ENCODE results near the gene RNF10. TPM values are rescaled to one million over a fixed set of nuclear protein-coding genes. Genes with fewer than 3 reads are reported as not detected.
"Not testable (repeated sequence)": the region's sequence is repeated elsewhere in the genome, so short reads cannot be mapped to it uniquely, and the experiment has no call there.

The RNF10 gene
- 100 to 1,000 TPM in 3 of 8 experiments, 10 to 100 TPM in 5; 69.1 to 207 (median 90.5) TPM for total RNA-seq

GRCh38 chr12:120534203-120534702 lies at the start of gene RNF10:
RNF10 (plus strand) TSS chr12:120534356; CDS start chr12:120534812, 456 bp downstream.
- Histone ChIP-seq H3K4me3 (peak within 1 kb of the TSS; percentile 64 to 97 (median 85)), H3K27ac (peak within 1 kb of the TSS; percentile 83), H3K4me1 (replicated peaks in 1 of 2) (peaks cover 38 to 45% of the 10 kb centered on the region in 2 donors)
- ATAC-seq (replicated peaks in 6 of 8) = peak; percentile 61 to 91 (median 84)
- 0 to 13% (median 0%) methylated on average over 2 to 23 of the region's 43 CpGs; no CpG with 5 or more reads in 1 of the 10 experiments for WGBS, 10 experiments
- in situ Hi-C loops (cut with MboI; ENCODE audit: low pct_unique_long_range_greater_than_20kb in 2 of 9, low sequenced_read_pairs in 9 of 9, unreplicated experiment in 9 of 9) = no loop called here

- in situ Hi-C loops (cut with MboI; ENCODE audit: low pct_unique_long_range_greater_than_20kb in 2 of 9, low sequenced_read_pairs in 9 of 9, unreplicated experiment in 9 of 9) = no loop called here
- no peak for ATAC-seq (replicated peaks in 6 of 8)
- no peak overlapping the region for H3K27ac ChIP-seq
- H3K4me1 ChIP-seq (replicated peaks in 1 of 2) = peaks cover 0 to 3% of the 10 kb centered on the region in 2 donors
- H3K4me3 ChIP-seq = no peak overlapping the region
- WGBS, 10 experiments = 59 to 100% (median 74%) methylated on average over 1 to 5 of the region's 7 CpGs
Observed at GRCh38 chr12:120485961-120486881, 47.9 kb upstream of the RNF10 start.

GRCh38 chr12:120487552-120487951 lies 46.6 kb upstream of the RNF10 start:
- in situ Hi-C loops (cut with MboI; ENCODE audit: low pct_unique_long_range_greater_than_20kb in 2 of 9, low sequenced_read_pairs in 9 of 9, unreplicated experiment in 9 of 9); H3K27ac ChIP-seq; H3K4me1 ChIP-seq (replicated peaks in 1 of 2); H3K4me3 ChIP-seq: not testable (repeated sequence)
- ATAC-seq (replicated peaks in 6 of 8) = peak in 2 of 8 experiments; percentile 25 to 27
- 50 to 100% (median 71%) methylated on average over 3 to 6 of the region's 7 CpGs; no CpG with 5 or more reads in 5 of the 10 experiments for WGBS, 10 experiments

- H3K4me1 ChIP-seq (replicated peaks in 1 of 2) = peaks cover 0 to 3% of the 10 kb centered on the region in 2 donors
- ATAC-seq (replicated peaks in 6 of 8) = no peak
- no peak overlapping the region for H3K4me3 ChIP-seq
- in situ Hi-C loops (cut with MboI; ENCODE audit: low pct_unique_long_range_greater_than_20kb in 2 of 9, low sequenced_read_pairs in 9 of 9, unreplicated experiment in 9 of 9) = no loop called here
- peak overlapping the region in 1 of 2 donors; percentile 11 for H3K27ac ChIP-seq
- WGBS, 10 experiments = 77 to 100% (median 95%) methylated on average over 1 to 3 of the region's 5 CpGs; no CpG with 5 or more reads in 3 of the 10 experiments
Observed at GRCh38 chr12:120488057-120488640, 46.0 kb upstream of the RNF10 start.

GRCh38 chr12:120489018-120489417 lies 45.1 kb upstream of the RNF10 start:
- no peak overlapping the region for H3K4me3 ChIP-seq
- in situ Hi-C loops (cut with MboI; ENCODE audit: low pct_unique_long_range_greater_than_20kb in 2 of 9, low sequenced_read_pairs in 9 of 9, unreplicated experiment in 9 of 9) = no loop called here
- H3K4me1 ChIP-seq (replicated peaks in 1 of 2) = peaks cover 0 to 3% of the 10 kb centered on the region in 2 donors
- 53 to 100% (median 77%) methylated on average over 1 to 4 of the region's 4 CpGs; no CpG with 5 or more reads in 4 of the 10 experiments for WGBS, 10 experiments
- peak in 3 of 8 experiments; percentile 64 to 71 (median 70) for ATAC-seq (replicated peaks in 6 of 8)
- no peak overlapping the region for H3K27ac ChIP-seq

- 80 to 100% (median 89%) methylated on average over 1 to 5 of the region's 5 CpGs; no CpG with 5 or more reads in 5 of the 10 experiments for WGBS, 10 experiments
- Histone ChIP-seq H3K4me3 (no peak overlapping the region), H3K27ac (no peak overlapping the region), H3K4me1 (replicated peaks in 1 of 2) (peaks cover 3 to 6% of the 10 kb centered on the region in 2 donors)
- in situ Hi-C loops (cut with MboI; ENCODE audit: low pct_unique_long_range_greater_than_20kb in 2 of 9, low sequenced_read_pairs in 9 of 9, unreplicated experiment in 9 of 9) = no loop called here
- peak in 2 of 8 experiments; percentile 82 to 85 for ATAC-seq (replicated peaks in 6 of 8)
Observed at GRCh38 chr12:120490325-120490724, 43.8 kb upstream of the RNF10 start.

- peaks cover 3 to 6% of the 10 kb centered on the region in 2 donors for H3K4me1 ChIP-seq (replicated peaks in 1 of 2)
- no peak for ATAC-seq (replicated peaks in 6 of 8)
- whole genome bisulfite sequencing, 10 experiments = 60 to 100% (median 100%) methylated on average over 1 to 2 of the region's 2 CpGs; no CpG with 5 or more reads in 5 of the 10 experiments
- H3K4me3 ChIP-seq = no peak overlapping the region
- H3K27ac ChIP-seq = no peak overlapping the region
- in situ Hi-C loops (cut with MboI; ENCODE audit: low pct_unique_long_range_greater_than_20kb in 2 of 9, low sequenced_read_pairs in 9 of 9, unreplicated experiment in 9 of 9) = no loop called here
Observed at GRCh38 chr12:120490833-120491512, 43.2 kb upstream of the RNF10 start.

- Histone ChIP-seq H3K4me3 (peak overlapping the region; percentile 56 to 91 (median 78)), H3K4me1 (replicated peaks in 1 of 2) (peaks cover 4 to 19% of the 10 kb centered on the region in 2 donors), H3K27ac (peak overlapping the region in 1 of 2 donors; percentile 35)
- peak in 7 of 8 experiments; percentile 1 to 12 (median 3) for ATAC-seq (replicated peaks in 6 of 8)
- in situ Hi-C loops (cut with MboI; ENCODE audit: low pct_unique_long_range_greater_than_20kb in 2 of 9, low sequenced_read_pairs in 9 of 9, unreplicated experiment in 9 of 9) = no loop called here
- WGBS, 10 experiments = 0 to 36% (median 14%) methylated on average over 2 to 12 of the region's 17 CpGs; no CpG with 5 or more reads in 4 of the 10 experiments
Observed at GRCh38 chr12:120495186-120495730, 38.9 kb upstream of the RNF10 start.

GRCh38 chr12:120495731-120496412 lies 38.3 kb upstream of the RNF10 start, which contains the start of gene DYNLL1:
DYNLL1 (plus strand) TSS chr12:120496113; CDS start chr12:120496422, 309 bp downstream.
- peak within 1 kb of the TSS; percentile 56 to 90 for H3K27ac ChIP-seq
- peak; percentile 90 to 96 (median 94) for ATAC-seq (replicated peaks in 6 of 8)
- peak within 1 kb of the TSS; percentile 56 to 91 (median 78) for H3K4me3 ChIP-seq
- 0% methylated on average over 1 to 5 of the region's 53 CpGs; no CpG with 5 or more reads in 8 of the 10 experiments for WGBS, 10 experiments
- in situ Hi-C loops (cut with MboI; ENCODE audit: low pct_unique_long_range_greater_than_20kb in 2 of 9, low sequenced_read_pairs in 9 of 9, unreplicated experiment in 9 of 9) = no loop called here
- peaks cover 4 to 19% of the 10 kb centered on the region in 2 donors for H3K4me1 ChIP-seq (replicated peaks in 1 of 2)

- Histone ChIP-seq H3K4me3 (peak overlapping the region; percentile 56 to 91 (median 78)), H3K27ac (peak overlapping the region; percentile 56 to 90), H3K4me1 (replicated peaks in 1 of 2) (peaks cover 4 to 19% of the 10 kb centered on the region in 2 donors)
- in situ Hi-C loops (cut with MboI; ENCODE audit: low pct_unique_long_range_greater_than_20kb in 2 of 9, low sequenced_read_pairs in 9 of 9, unreplicated experiment in 9 of 9) = no loop called here
- peak; percentile 25 to 60 (median 50) for ATAC-seq (replicated peaks in 6 of 8)
- WGBS, 10 experiments = 0 to 4% (median 0%) methylated on average over 1 to 10 of the region's 47 CpGs; no CpG with 5 or more reads in 1 of the 10 experiments
Observed at GRCh38 chr12:120496413-120497340, 37.5 kb upstream of the RNF10 start.
